Right ventricle myocardium superior (tissue), 1 donor: ENCODE data around the gene WWOX. TPM values are rescaled to one million over a fixed set of nuclear protein-coding genes. Genes with fewer than 3 reads are reported as not detected.

ENCODE experiments used
- ATAC-seq: fragments of 200-7000 bp; cut with Tn5 transposase; one replicate; pipeline ENCODE4 v1.9.1; 2020; ENCODE audit warnings: mild to moderate bottlenecking; ENCODE audit not compliant: poor library complexity
- DNase-seq: peaks from one replicate; pipeline ENCODE4 v3.0.0-alpha.2; 2020
- intact Hi-C: fragments of 100-400 bp; cut with DNase I; formaldehyde crosslinking; loops from one replicate; pipeline ENCODE4 v1.11.2; 2022
- total RNA-seq: library from RNA; stranded (reverse); fragmentation: NEBNext Ultra II Directional; extraction: Animal tissue kit (Norgen Biotek cat#: 25700); gene quantifications from one replicate; pipeline ENCODE4 v1.2.1, GENCODE V29; 2021
- donor health status: DM: no; HTN: yes; CAD: no; lungs with severe emphysema.

The WWOX gene
- total RNA-seq, 1 donor from 2014 or later, result 11.5 TPM

DNA sequence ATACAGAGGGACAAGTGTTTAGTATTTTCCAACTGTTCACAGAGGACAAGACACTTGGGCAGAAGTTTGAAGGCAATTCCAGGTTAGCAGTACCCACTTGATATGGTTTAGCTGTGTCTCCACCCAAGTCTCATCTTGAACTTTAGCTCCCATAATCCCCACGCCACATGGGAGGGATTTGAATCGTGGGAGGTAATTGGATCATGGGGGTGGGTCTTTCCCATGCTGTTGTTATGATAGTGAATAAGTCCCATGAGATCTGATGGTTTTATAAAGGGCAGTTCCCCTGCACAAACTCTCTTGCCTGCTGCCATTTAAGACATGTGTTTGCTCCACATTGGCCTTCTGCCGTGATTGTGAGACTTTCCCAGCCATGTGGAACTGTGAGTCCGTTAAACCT lies 832.2 kb downstream of the WWOX start:
- intact Hi-C loops, result no loop called here
- no peak for ATAC-seq
- DNase-seq, result no peak

DNA sequence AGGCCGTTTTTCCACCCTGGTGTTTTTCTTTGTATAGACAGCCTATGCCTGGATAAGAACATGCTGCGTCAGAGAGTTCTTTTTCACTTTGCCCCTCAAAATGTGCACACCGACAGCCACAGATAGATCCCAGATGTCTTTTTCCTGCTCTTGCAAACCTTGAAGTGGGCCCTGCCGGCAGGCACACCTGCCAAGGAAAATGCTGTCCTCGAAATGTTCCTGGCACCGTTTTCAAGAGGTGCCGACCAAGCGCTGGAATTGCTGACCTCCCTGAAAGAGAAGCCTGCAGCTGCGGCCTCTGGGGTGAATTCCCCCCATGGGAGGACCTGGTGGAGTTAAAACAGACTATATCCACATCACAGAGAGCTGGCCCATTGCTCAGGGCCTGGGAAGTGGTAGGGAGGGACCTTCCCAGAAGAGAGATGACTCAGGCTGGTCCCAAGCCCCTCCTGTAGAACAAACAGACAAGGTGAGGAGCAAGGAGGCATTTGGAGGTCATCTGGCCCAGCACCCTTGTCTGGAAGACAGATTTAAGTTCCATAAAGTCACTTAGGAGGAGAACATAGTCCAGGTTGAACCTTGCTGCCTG lies 833.0 kb downstream of the WWOX start:
- DNase-seq (no peak), ATAC-seq (no peak)
- intact Hi-C loops, result no loop called here

DNA sequence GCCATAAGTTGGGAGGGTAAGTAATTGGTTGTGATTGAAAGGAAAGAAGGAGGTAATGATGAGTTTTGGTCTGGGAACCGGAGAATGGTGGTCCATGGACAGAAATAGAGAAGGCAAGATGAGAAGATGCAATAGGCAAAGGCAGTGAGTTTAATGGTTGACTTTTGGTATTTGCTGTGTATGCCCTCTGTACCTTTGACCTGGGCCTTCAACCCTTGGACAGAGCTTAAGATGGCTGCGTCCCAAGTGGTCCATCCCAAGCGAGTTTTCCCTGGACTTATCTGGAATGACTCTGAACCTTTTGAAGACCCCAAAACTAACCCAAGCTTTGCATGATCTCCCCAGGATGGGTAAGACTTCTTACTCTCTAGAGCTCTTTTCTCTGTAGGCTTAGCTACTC lies 836.6 kb downstream of the WWOX start:
- intact Hi-C loops, result no loop called here

DNA sequence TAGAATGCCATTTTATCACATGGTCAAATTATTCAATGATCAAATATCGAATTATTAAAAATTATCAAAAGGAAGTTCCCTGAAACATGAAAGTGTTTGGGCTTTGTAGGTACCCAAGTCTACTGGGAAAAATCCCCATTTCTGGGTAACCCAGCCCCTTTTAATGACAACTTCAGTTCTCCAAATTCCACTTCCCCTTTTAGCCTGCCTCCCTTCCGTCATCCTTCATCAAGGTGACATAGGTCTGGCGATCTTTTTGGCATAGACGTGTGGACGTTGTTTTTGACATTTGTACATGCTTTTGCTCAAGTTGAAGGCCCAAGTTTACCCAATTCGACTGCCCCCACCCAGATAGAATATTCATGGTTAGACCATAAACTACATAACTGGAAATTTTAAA lies 840.1 kb downstream of the WWOX start:
- ATAC-seq, result no peak
- DNase-seq, result no peak
- intact Hi-C loops, result no loop called here

More for the DNA sequence above, 836.6 kb downstream of the WWOX start:
- DNase-seq (no peak), ATAC-seq (no peak)

DNA sequence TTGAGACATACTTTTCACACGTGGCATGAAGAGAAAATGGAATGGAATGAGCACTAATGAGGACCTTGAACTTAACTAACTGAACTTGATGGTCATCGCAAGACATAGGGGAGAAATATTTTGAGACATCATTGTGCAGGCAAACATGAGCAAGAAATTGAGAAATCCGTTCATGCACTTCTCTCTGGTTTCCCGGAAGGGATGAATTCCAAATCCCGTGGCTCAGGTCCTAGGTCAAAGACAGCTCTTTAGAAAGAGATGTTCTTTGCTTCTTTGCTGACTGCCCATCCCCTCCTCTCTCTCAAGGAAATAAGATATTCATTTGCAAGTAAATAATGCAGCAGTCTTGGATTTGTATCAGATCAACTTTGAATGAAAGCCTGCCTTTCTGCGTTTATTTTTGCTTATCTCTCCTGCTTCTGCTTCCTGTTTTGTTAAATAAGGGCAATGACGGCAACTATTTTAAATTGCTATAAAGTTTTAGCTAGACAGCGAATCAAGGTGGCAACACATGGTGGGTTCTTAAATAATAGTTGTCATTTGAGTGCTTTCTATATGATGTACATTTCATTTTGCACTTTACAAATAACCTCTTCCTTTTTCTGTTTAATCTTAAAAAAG lies 843.3 kb downstream of the WWOX start:
- intact Hi-C loops, result no loop called here
- no peak for ATAC-seq
- DNase-seq, result no peak

DNA sequence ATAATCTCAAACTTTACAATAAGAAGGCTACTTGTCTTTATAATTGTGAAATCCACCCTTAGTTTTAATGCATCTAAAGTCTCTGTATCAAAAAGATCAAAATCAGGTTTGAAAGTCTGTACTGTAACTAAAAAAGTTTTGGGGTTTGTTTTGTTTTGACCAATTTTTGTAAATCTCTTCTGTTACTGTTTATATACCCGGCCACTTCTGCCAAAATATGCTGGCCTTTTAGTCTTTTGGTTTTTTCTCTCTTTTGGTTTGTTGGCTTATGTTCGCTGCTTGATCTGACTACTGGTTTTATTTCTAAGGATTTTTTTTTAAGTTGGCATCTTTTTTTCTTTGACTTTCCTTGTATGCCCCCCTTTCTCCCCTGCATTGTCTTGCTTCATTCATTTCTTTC lies 845.9 kb downstream of the WWOX start:
- no peak for DNase-seq
- ATAC-seq, result no peak
- intact Hi-C loops, result no loop called here

DNA sequence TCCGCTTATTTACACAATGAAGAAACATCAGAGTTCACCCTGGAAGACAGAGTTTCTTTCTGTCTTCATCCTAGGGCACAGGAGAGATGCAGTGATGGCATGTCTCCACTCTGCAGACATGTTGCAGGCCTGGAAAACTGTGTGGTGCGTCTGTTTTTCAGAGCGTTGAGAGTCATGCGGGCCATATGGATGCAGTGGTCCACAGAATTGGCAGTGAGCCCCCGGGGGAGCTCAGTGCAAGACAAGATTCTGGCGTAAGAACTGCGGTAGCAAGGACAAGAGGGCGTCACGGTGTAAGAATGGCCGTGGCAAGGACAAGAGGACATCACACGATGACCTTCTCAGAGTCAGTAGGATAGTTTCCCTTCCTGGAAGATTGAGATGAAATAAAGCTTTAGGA lies 847.1 kb downstream of the WWOX start:
- ATAC-seq, result no peak
- no peak for DNase-seq
- intact Hi-C loops, result no loop called here

DNA sequence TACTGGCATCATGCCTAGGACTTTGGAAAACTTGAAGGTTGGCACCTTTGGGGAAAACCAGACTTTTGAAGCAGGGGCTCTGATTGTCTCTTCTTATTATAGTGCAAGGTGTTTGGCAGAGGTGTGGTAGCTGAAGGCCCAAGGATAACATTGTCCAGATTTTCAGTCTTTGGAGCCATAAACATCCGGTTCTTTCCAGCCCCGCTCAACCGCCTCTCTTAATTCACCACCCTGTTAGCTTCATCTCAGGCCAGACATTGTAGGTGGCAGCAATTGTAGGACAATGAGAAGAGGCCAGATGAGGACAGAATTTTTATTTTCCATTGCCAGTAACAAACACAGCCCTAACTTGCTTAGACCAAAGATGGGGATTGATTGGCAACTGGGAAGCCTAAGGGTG lies 851.3 kb downstream of the WWOX start:
- DNase-seq, result no peak
- no peak for ATAC-seq
- intact Hi-C loops, result no loop called here

DNA sequence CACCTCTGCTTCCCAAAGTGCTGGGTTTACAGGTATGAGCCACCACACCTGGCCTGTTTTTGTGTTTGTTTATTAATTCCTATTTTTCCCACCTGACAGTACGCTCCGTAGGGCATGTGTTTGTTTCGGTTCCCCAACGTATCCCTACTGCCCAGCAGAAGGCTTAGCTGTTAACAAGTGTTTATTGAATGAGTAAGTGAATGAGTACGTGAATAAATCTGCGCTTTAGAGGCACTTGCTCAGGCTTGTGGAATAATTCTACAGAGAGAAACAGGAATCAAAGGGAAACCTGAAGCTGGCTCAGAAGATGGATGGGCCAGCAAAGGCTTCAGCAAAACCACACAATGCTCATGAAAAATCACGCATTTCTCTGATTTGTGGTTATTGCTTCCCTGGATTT lies 853.2 kb downstream of the WWOX start:
- intact Hi-C loops, result no loop called here
- ATAC-seq (no peak), DNase-seq (no peak)

DNA sequence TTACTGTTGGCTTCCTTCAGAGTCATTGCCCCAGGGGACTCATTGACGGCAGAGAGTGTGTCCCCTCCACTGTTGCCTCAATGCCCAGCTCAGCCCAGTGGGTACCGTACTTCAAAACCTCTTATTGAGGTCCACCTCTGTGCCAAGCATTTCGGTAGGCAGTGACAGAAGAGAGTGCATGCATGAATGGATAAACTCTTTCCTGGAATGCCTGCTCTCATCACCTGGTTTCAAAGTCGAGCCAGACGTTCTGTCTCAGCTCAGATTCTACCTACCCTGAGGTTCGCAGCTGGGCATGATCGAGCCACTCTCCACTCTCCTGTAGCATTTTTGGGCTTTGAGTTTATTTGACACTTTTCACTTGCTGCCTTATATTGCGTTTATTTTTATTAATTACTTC lies 854.1 kb downstream of the WWOX start:
- DNase-seq (no peak), ATAC-seq (no peak)
- intact Hi-C loops, result no loop called here

DNA sequence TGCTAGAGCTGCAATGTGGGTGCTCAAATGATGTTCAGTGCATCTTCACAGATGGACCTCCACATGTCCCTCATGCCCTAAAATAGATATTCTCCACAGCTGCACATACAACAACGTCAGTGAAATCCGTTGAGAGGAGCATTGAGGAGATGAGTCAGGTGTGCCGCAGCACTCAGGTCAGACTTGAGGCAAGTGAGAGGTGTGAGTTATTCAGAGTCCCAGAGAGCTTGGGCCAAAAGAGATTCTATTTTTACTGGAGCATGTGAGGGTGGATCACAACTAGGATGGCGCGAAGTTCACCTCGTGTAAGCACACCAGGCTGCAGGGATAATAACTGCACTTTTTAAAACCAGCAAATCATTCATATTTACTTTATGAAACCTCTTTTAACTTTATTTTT lies 855.8 kb downstream of the WWOX start:
- intact Hi-C loops, result no loop called here
- DNase-seq (no peak), ATAC-seq (peak; percentile 69)

DNA sequence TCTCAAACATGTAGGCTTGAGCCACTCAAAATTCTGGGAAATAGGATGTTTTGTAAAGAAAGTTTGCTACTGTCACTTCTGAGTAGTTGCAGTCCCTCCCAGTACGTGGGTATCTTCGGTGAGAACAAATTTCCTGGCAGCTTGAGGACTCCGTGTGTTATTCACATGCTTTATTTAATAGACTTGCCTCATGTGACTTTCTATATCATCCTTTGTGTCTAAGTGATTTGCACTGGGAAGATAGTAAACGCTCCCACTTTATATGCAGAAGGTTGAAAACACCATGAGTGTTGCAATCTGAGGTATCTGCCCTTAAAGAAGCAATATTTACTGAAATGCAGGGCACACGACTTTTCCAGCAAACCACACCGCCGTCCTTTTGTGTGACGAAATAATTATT lies 857.4 kb downstream of the WWOX start:
- no peak for ATAC-seq
- no peak for DNase-seq
- intact Hi-C loops, result no loop called here

DNA sequence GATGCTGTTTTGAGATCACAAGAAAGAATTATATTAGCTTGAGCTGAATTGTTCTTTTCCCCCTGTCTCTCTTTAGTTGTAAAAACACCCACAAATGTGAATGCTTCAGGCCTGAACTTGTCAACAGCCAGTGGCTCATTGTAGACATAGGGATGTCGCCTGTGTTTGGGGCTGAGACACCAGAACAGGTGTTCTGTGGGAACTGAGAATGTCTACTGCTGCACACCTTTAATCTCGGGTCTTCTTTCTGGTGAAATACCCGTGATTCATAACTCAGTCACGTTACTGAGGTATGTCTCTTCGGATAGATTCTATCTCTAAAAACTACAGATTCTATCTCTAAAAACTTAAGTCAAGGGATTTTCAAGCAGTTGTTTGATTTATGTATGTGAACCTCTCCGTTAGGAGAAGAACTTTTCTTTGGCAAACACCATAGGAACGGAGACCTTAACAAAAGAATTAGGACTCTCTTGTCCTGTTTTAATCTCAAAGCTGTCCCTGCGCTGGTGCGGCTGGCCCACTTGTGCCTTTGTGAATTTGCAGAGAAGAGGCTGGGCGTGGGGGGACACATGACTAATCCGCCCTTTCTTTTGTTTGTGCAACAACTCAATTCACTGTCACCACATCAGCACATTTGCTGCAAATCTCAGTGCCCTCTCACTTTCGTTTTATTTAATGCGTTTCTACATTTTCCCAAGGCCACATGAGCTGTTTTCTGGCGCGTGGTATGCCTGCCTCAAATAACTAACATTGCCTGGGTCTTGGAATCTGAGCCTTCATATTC lies 858.1 kb downstream of the WWOX start:
- DNase-seq (no peak), ATAC-seq (no peak)
- intact Hi-C loops, result no loop called here

DNA sequence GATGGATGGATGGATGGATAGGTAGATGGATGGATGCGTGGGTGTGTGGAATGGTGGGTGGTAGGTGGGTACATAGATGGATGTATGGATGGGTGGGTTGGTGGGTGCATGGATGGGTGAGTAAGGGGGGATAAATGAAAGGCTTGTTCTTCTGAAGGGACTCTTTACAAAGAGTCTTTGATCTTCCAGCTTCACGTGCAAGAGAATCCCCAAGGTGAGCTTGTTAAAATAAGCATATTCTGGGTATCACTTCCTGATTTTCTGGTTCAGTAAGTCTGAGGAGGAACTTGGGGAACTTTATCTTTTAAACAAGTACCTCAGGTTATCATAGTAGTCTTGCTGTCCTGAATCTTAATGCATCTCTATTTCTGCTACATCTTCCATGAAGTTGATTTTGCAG lies 862.0 kb downstream of the WWOX start:
- no peak for ATAC-seq
- intact Hi-C loops, result no loop called here
- no peak for DNase-seq

DNA sequence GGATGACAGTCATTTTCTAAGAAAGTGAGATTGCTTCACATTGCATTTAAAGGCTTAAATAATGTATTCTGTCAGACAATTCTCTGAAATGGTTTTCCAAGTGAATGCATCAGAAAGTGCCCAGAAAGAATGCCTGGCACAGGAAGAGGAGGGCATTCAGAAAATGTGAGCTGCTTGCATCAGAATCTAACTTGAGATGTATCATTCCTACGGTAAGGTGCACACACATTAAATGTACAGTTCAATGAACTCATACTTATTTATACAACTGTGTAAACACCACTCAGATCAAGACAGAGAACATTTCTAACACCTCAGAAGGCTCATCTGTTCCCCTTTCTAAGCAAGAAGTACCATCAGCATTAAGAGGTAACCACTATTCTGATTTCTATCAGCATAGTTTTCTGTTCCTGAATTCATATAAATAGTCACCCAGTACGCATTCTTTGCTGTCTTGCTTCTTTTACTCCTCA lies 863.0 kb downstream of the WWOX start:
- ATAC-seq, result no peak
- intact Hi-C loops, result no loop called here
- DNase-seq, result no peak

DNA sequence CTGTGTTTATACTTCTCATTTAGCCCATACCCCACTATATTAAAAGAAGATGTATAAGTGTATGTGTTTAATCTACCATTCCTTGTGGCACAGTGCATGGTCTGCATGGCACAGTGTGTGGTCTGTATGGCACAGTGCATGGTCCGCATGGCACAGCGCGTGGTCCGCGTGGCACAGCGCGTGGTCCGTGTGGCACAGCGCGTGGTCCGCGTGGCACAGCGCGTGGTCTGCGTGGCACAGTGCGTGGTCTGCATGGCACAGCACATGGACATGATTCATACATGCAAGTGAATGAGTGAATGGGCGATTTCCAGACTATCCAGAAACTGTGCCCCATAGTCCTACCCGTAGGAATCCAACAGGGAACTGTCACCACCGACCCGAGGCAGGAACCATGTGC lies 868.5 kb downstream of the WWOX start:
- intact Hi-C loops, result no loop called here
- DNase-seq (no peak), ATAC-seq (no peak)

DNA sequence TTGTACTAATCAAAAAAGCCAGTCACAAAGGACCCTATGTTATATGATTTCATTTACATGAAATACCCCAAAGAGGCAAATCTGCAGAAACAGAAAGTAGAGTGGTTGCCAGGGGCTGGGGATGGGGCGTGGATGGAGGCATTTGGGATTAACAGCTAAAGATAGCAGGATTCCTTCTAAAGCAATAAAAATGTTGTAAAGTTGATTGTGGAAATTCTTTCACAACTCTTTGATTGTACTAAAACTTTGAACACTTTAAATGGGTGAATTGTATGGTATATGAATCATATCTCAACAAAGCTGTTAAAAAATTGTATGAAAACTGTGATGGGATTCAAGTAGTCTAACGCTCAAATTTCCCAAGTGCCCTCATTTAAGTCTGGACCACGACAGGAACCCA lies 870.3 kb downstream of the WWOX start:
- no peak for ATAC-seq
- intact Hi-C loops, result no loop called here
- DNase-seq, result no peak

DNA sequence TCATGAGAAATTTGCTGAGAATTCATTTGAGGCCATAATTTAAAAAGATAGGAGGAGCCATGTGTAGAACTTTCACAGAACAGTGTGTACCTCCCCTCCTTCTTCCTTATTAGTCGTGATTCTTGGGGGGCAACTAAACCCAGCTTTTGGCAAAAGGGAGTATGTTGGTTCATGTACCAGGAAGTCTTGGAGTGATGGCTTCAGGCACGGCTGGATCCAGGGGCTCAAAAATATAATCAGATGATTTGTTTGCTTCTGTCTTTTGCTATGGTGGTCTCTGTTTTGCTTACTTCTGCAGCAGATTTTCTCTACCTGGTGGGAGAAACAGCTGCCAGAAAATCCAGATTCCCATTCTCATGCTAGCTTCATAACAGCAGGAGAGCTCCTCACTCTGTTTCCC lies 871.2 kb downstream of the WWOX start:
- DNase-seq (no peak), ATAC-seq (no peak)
- intact Hi-C loops, result no loop called here

DNA sequence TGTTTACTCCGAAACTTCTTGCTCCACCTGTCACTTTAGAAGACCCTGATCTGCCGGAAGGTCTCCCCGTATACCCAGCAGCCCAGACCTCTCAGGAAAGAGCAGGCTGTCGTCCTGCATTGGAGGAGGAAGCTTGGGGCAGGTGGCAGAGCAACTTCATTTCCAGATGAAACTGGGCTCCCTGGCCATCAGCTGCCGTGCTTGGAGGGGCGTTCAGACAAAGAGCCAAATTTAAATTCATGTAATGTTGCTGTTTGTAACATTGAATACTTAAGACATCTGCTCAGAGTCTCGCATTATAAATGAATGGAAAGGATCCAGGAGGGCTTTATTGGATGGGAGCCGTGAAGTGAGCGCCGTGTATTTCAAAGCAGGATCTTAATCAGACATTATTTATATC lies 872.6 kb downstream of the WWOX start:
- intact Hi-C loops, result no loop called here
- DNase-seq (no peak), ATAC-seq (no peak)

DNA sequence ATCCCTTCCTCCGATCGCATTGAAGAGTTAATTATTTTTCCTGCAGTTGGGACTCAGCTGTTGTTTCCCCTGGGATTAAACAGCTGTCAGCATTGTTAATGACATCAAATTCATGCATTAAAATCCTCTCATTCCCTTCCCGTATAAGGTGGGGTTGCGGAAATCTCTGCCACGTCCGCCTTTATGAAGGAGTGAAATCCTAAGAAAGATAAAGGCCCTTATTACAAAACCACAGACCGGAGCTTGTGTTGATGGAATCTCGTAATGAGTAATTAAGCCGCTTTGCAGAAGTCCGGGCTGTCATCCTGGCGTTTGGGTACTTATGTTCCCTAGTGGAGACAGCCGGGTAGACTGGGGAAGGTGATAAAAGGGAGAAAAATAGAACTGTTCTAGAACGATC lies 873.5 kb downstream of the WWOX start:
- intact Hi-C loops, result no loop called here
- ATAC-seq (no peak), DNase-seq (no peak)
